Neural progenitor cell (in vitro differentiated cells): ENCODE measurements around the gene OR11A1.

Source experiments
- CTCF ChIP-seq: fragments of 200-600 bp; sonication (generic); IDR thresholded peaks from 2 replicates; pipeline ENCODE4 v1.5.1; 2017; ENCODE audit warnings: antibody characterized with exemption, mild to moderate bottlenecking
- EZH2 ChIP-seq: fragments of 200-600 bp; sonication (generic); IDR thresholded peaks from 2 replicates; pipeline ENCODE4 v1.6.1; 2017; ENCODE audit warnings: antibody characterized with exemption, mild to moderate bottlenecking, moderate library complexity
- EZH2phosphoT487 ChIP-seq: fragments of 200-600 bp; sonication (generic); IDR thresholded peaks from 2 replicates; pipeline ENCODE4 v1.6.1; 2017; ENCODE audit warnings: antibody characterized with exemption

- TF ChIP-seq CTCF (no peak), EZH2 (no peak), EZH2phosphoT487 (no peak)
Measured at GRCh38 chr6:29439006-29439405, 17.9 kb downstream of the OR11A1 start, which contains the start of gene OR10C1.
